ENCODE data around the gene LENG1.

LENG1 gene

DNA sequence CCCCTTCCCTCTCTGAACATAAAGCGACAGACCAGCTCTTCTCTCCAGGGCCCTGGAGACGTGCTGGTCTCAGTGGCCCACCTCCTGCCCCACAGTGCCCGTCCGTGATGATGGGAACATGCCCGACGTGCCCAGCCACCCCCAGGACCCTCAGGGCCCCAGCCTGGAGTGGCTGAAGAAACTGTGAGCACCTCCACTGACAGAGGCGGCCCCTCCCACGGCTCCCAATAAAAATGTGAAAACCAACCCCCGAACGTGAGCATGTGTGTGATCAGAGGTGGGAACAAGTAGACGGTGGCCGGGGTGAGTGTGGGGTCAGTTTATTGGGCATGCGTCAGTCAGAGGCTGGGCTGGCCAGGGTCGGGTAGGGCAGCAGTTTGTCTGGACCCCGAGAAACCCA lies 52.8 kb downstream of the LENG1 start:
- FAIRE-seq = no peak

DNA sequence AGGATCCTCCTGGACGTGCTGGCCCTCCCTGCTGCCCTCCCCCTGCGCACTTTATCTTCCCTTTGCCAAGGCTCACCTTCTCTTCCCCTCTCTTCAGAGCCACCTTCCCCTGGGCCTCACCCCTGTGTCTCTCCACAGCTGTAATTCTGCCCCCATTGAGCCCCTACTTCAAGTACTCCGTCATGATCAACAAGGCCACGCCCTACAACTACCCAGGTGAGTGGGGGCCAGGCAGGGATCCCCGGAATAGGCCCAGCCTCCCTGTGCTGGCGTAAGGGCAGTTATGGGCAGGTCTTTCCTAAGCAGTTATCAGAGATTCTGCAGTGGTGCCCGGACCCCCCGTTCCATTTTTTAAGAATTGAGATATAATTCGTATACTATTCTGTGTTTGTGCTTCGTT lies 53.7 kb downstream of the LENG1 start:
- no peak for FAIRE-seq
